Stimulated activated naive CD8-positive, alpha-beta T cell treated with anti-CD3 and anti-CD28 coated beads, Interleukin-15, Interleukin-2, amounts not matched to agents 100 ng/mL and 50 ng/mL, for 24 hours (primary cell): ENCODE measurements around the gene AP2A2.
A peak's percentile ranks its signal among the peaks of the same experiment; 100 is the strongest.
"Not testable (repeated sequence)": the region's sequence is repeated elsewhere in the genome, so short reads cannot be mapped to it uniquely, and the experiment has no call there.

Experiments
- H3K27ac Mint-ChIP-seq: one replicate; pipeline ENCODE4 v1.8.0; 2021; ENCODE audit warnings: mild to moderate bottlenecking, mixed read lengths
- H3K27me3 Mint-ChIP-seq: one replicate; pipeline ENCODE4 v1.8.0; 2021; ENCODE audit warnings: mixed read lengths
- H3K36me3 Mint-ChIP-seq: one replicate; pipeline ENCODE4 v1.8.0; 2021; ENCODE audit warnings: low read depth, mixed read lengths
- H3K4me1 Mint-ChIP-seq: one replicate; pipeline ENCODE4 v1.8.0; 2021; ENCODE audit warnings: low read depth, mixed read lengths
- H3K4me3 Mint-ChIP-seq: one replicate; pipeline ENCODE4 v1.8.0; 2021; ENCODE audit warnings: mild to moderate bottlenecking, mixed read lengths
- H3K9me3 Mint-ChIP-seq: one replicate; pipeline ENCODE4 v1.8.0; 2021; ENCODE audit warnings: mixed read lengths

AP2A2 gene

DNA sequence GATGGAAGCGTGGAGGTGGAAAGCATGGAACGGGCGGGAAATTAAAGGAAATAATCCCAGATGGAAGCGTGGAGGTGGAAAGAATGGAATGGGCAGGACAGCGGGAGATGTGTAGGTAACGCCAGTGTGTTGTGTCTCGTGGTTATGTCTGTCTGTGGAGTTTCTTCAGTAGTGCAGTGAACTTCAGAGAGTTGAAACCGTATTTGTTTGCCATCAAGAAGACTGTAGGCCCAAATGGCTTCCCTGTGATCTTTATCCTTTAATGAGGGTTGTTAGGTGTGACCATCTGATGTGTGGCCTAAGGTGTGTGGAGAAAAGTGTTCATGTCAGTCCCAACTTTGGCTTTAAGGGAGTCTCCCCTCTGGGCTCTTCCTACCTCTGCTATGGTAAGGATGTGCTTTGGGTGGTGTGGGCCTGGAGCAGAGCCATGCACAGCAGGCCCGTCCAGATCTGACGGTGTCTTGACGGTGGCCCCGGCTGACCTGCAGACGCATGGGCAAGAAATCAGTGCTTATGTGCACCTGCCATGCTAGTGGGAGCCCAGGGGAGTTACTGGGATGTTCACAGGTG, 39.6 kb downstream of the AP2A2 start:
- Mint-ChIP-seq H3K36me3 (peaks cover 23% of the 10 kb centered on the region), H3K4me3 (no peak overlapping the region), H3K4me1 (peaks cover 28% of the 10 kb centered on the region), H3K27me3 (no peaks in the 10 kb centered on the region), H3K9me3 (no peaks in the 10 kb centered on the region), H3K27ac (no peak overlapping the region)

- Mint-ChIP-seq H3K4me3 (no peak overlapping the region), H3K27ac (no peak overlapping the region), H3K36me3 (peaks cover 32% of the 10 kb centered on the region), H3K4me1 (peaks cover 40% of the 10 kb centered on the region), H3K27me3 (no peaks in the 10 kb centered on the region), H3K9me3 (no peaks in the 10 kb centered on the region)
Measured at GRCh38 chr11:967995-968751, 42.5 kb downstream of the AP2A2 start.

DNA sequence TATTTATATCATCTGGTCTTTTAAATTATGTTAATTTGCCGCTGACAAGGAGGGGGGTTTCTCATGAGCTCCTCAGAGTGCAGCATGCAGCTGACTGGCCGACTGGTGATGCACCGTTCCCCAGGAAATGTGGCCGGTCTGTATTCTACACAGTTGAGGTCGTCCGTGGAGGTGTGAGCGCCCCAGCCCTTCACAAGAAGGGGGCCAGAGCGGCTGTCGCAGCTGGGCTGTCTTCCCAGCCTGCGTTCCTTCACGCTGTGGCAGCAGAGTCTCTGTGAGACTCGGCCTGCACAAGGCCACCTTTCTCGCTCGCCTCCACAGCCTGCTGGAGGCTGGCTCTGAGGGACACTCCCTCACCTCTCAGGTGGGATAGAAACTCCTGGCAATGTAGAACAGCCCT, 43.2 kb downstream of the AP2A2 start:
- Mint-ChIP-seq H3K4me1 (peaks cover 40% of the 10 kb centered on the region), H3K9me3 (no peaks in the 10 kb centered on the region), H3K36me3 (peaks cover 30% of the 10 kb centered on the region), H3K27me3 (no peaks in the 10 kb centered on the region), H3K4me3 (no peak overlapping the region), H3K27ac (no peak overlapping the region)

- H3K36me3 Mint-ChIP-seq = peaks cover 23% of the 10 kb centered on the region
- H3K9me3 Mint-ChIP-seq = no peaks in the 10 kb centered on the region
- peak overlapping the region; percentile 65 for H3K27ac Mint-ChIP-seq
- no peaks in the 10 kb centered on the region for H3K27me3 Mint-ChIP-seq
- peak overlapping the region; percentile 8 for H3K4me3 Mint-ChIP-seq
- peaks cover 40% of the 10 kb centered on the region for H3K4me1 Mint-ChIP-seq
Measured at GRCh38 chr11:969651-970205, 44.1 kb downstream of the AP2A2 start.

- Mint-ChIP-seq H3K4me3 (peak overlapping the region; percentile 8), H3K9me3 (no peaks in the 10 kb centered on the region), H3K27me3 (no peaks in the 10 kb centered on the region), H3K27ac (peak overlapping the region; percentile 65), H3K4me1 (peaks cover 37% of the 10 kb centered on the region), H3K36me3 (peaks cover 23% of the 10 kb centered on the region)
Measured at GRCh38 chr11:970319-970871, 44.7 kb downstream of the AP2A2 start.

GRCh38 chr11:971092-971690, 45.5 kb downstream of the AP2A2 start:
- Mint-ChIP-seq H3K9me3 (no peaks in the 10 kb centered on the region), H3K4me3 (no peak overlapping the region), H3K4me1 (peaks cover 34% of the 10 kb centered on the region), H3K27ac (peak overlapping the region; percentile 46), H3K27me3 (no peaks in the 10 kb centered on the region), H3K36me3 (peaks cover 22% of the 10 kb centered on the region)

DNA sequence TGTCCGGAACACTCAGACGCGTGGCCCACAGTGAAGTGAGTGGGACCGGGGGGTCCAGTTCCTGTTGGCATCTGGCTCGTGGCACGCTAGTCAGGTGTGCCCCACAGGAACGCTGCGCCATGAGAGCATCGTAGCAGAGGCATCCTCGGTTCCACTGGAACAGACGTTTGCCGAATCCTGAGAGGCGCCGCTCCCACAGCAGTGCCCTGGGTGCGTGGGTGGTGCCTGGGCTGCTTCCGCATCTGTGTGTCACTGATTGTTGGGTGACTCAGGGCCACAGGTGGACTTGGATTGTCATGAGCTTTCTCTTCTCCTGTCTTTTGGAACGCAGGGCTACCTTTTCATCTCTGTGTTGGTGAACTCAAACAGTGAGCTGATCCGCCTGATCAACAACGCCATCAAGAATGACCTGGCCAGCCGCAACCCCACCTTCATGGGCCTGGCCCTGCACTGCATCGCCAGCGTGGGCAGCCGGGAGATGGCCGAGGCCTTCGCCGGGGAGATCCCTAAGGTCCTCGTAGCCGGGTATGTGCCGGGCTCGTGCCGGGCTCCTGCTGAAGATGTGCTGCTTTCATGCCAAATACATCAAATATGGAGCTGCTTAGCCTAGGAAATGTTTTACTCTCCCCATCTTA, 46.2 kb downstream of the AP2A2 start:
- Mint-ChIP-seq H3K4me1 (peaks cover 32% of the 10 kb centered on the region), H3K27me3 (no peaks in the 10 kb centered on the region), H3K4me3 (no peak overlapping the region), H3K9me3 (no peaks in the 10 kb centered on the region), H3K36me3 (peaks cover 22% of the 10 kb centered on the region), H3K27ac (no peak overlapping the region)

DNA sequence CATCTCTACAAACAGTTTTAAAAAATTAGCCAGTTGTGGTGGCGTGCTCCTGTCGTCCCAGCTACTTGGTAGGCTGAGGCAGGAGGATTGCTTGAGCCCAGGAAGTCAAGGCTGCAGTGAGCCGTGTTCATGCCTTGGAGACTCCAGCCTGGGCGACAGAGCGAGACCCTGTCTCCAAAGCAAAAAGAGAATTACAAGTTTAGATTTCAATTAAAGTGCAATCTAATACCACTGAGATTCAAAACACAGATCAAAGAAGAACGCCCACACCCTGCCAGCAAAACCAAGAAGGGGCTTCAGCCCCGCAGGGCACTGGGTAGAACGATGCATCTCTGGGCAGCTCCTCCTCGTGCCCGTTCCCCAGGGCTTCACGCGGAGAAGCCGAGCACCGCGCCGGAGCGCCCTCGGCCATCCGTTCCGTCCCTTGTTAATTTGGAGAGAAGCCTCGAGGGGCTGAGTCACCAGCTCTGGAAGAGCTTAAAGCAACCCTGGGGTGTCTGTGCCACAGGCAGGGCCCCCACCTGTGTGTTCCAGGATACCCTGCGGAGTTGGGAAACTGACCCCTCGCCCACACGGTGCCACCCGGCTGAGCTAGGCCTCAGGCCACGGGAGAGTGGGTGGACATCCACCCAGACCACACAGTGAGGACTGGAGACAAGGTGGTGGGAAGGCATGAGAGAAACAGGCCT, 47.0 kb downstream of the AP2A2 start:
- Mint-ChIP-seq H3K4me3 (no peak overlapping the region), H3K9me3 (no peaks in the 10 kb centered on the region), H3K4me1 (peaks cover 35% of the 10 kb centered on the region), H3K27me3 (no peaks in the 10 kb centered on the region), H3K27ac (no peak overlapping the region), H3K36me3 (peaks cover 22% of the 10 kb centered on the region)

- Mint-ChIP-seq H3K27ac (no peak overlapping the region), H3K9me3 (no peaks in the 10 kb centered on the region), H3K36me3 (peaks cover 22% of the 10 kb centered on the region), H3K27me3 (no peaks in the 10 kb centered on the region), H3K4me1 (peaks cover 35% of the 10 kb centered on the region), H3K4me3 (no peak overlapping the region)
Measured at GRCh38 chr11:973237-973636, 47.6 kb downstream of the AP2A2 start.

GRCh38 chr11:975376-975775, 49.7 kb downstream of the AP2A2 start:
- Mint-ChIP-seq H3K4me1 (peaks cover 16% of the 10 kb centered on the region), H3K36me3 (peaks cover 22% of the 10 kb centered on the region)
- H3K9me3 Mint-ChIP-seq, H3K27me3 Mint-ChIP-seq, H3K27ac Mint-ChIP-seq, H3K4me3 Mint-ChIP-seq: not testable (repeated sequence)

- H3K4me1 Mint-ChIP-seq = peaks cover 12% of the 10 kb centered on the region
- no peaks in the 10 kb centered on the region for H3K27me3 Mint-ChIP-seq
- peaks cover 18% of the 10 kb centered on the region for H3K36me3 Mint-ChIP-seq
- H3K27ac Mint-ChIP-seq = peak overlapping the region; percentile 52
- no peaks in the 10 kb centered on the region for H3K9me3 Mint-ChIP-seq
- H3K4me3 Mint-ChIP-seq = no peak overlapping the region
Measured at GRCh38 chr11:975827-976226, 50.2 kb downstream of the AP2A2 start.

GRCh38 chr11:976431-977160, 50.9 kb downstream of the AP2A2 start:
- H3K4me3 Mint-ChIP-seq = no peak overlapping the region
- H3K9me3 Mint-ChIP-seq = no peaks in the 10 kb centered on the region
- peaks cover 5% of the 10 kb centered on the region for H3K4me1 Mint-ChIP-seq
- H3K36me3 Mint-ChIP-seq = peaks cover 17% of the 10 kb centered on the region
- no peak overlapping the region for H3K27ac Mint-ChIP-seq
- H3K27me3 Mint-ChIP-seq = no peaks in the 10 kb centered on the region

- H3K36me3 Mint-ChIP-seq = peaks cover 17% of the 10 kb centered on the region
- no peak overlapping the region for H3K27ac Mint-ChIP-seq
- H3K9me3 Mint-ChIP-seq = no peaks in the 10 kb centered on the region
- no peaks in the 10 kb centered on the region for H3K27me3 Mint-ChIP-seq
- H3K4me1 Mint-ChIP-seq = peaks cover 5% of the 10 kb centered on the region
- H3K4me3 Mint-ChIP-seq = no peak overlapping the region
Measured at GRCh38 chr11:977830-978720, 52.4 kb downstream of the AP2A2 start.
